Measurements from ENCODE around the gene MYLK2. TPM values are rescaled to one million over a fixed set of nuclear protein-coding genes. Genes with fewer than 3 reads are reported as not detected.

MYLK2 gene
- total RNA-seq, 1 donor from 2014 or later, result not detected

GRCh38 chr20:31859998-31860380, 40.8 kb downstream of the MYLK2 start:
- intact Hi-C loops (cut with DNase I), result loop anchor here (10.0 kb wide), 1 partner anchor 165 kb away; no protein-coding TSS in a partner anchor
- Histone ChIP-seq H3K27me3 (peaks cover 39% of the 10 kb centered on the region), H3K9me3 (no peaks in the 10 kb centered on the region), H3K4me3 (no peak overlapping the region), H3K36me3 (no peaks in the 10 kb centered on the region), H3K4me1 (peaks cover 11% of the 10 kb centered on the region), H3K27ac (no peak overlapping the region)
- DNase-seq (no peak), ATAC-seq (no peak)
- no peak for TF ChIP-seq CTCF (IDR thresholded peaks at IDR 0.05)

GRCh38 chr20:31860390-31861134, 41.4 kb downstream of the MYLK2 start:
- Histone ChIP-seq H3K36me3 (no peaks in the 10 kb centered on the region), H3K9me3 (no peaks in the 10 kb centered on the region), H3K4me1 (peaks cover 11% of the 10 kb centered on the region), H3K4me3 (peak overlapping the region; percentile 56), H3K27ac (no peak overlapping the region), H3K27me3 (peaks cover 33% of the 10 kb centered on the region)
- TF ChIP-seq CTCF (IDR thresholded peaks at IDR 0.05), result no peak
- intact Hi-C loops (cut with DNase I), result no loop called here
- ATAC-seq (peak; percentile 18), DNase-seq (no peak)

DNA sequence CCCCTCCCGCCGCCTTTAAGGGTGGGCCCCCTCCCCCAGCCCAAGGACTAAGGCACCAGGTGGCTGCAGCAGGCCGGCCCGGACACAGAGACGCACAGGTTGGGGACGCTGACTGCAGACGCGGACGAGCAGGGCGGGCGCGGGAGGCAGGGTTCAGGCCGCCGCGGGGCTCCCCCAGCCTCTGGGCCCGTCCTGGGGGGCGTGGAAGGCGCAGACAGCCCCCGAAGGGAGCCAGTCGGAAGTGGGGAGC, 41.9 kb downstream of the MYLK2 start:
- H3K27ac ChIP-seq, result no peak overlapping the region
- ATAC-seq, result peak; percentile 31
- peaks cover 11% of the 10 kb centered on the region for H3K4me1 ChIP-seq
- H3K9me3 ChIP-seq, result no peaks in the 10 kb centered on the region
- peak overlapping the region; percentile 56 for H3K4me3 ChIP-seq
- DNase-seq, result no peak
- peaks cover 32% of the 10 kb centered on the region for H3K27me3 ChIP-seq
- no peak for TF ChIP-seq CTCF (IDR thresholded peaks at IDR 0.05)
- H3K36me3 ChIP-seq, result no peaks in the 10 kb centered on the region
- intact Hi-C loops (cut with DNase I), result no loop called here

GRCh38 chr20:31861385-31862156, 42.4 kb downstream of the MYLK2 start:
- no peaks in the 10 kb centered on the region for H3K9me3 ChIP-seq
- no peaks in the 10 kb centered on the region for H3K36me3 ChIP-seq
- peaks cover 11% of the 10 kb centered on the region for H3K4me1 ChIP-seq
- intact Hi-C loops (cut with DNase I), result no loop called here
- H3K27me3 ChIP-seq, result peaks cover 32% of the 10 kb centered on the region
- H3K4me3 ChIP-seq, result peak overlapping the region; percentile 56
- no peak overlapping the region for H3K27ac ChIP-seq
- ATAC-seq, result peak; percentile 81
- peak; percentile 85 for DNase-seq
- no peak for TF ChIP-seq CTCF (IDR thresholded peaks at IDR 0.05)

- Histone ChIP-seq H3K36me3 (no peaks in the 10 kb centered on the region), H3K27me3 (peaks cover 32% of the 10 kb centered on the region), H3K9me3 (no peaks in the 10 kb centered on the region), H3K27ac (no peak overlapping the region), H3K4me1 (peaks cover 11% of the 10 kb centered on the region), H3K4me3 (no peak overlapping the region)
- intact Hi-C loops (cut with DNase I), result no loop called here
- no peak for DNase-seq
- TF ChIP-seq CTCF (IDR thresholded peaks at IDR 0.05), result no peak
- ATAC-seq, result no peak
Measured at GRCh38 chr20:31862157-31862470, 43.0 kb downstream of the MYLK2 start.
